ENCODE results near the gene XRCC4.

DNA sequence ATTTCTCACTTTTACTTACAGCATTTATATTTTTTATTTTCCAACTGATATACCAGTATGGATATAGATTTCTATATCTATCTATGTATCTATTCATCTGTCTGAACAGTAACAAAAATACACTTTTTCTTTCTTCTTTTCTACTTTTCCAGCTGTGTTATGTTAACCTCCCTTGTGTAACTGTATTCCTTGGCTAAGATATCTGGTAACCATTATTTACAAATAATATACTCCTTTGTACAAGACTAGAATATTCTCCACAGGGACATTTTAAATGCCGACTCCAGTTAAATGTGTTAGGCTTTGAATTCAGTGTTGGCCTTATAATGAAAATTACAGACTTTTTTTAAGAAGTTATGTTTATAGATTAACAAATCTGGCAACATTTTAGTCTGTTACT is 168.7 kb downstream of the XRCC4 start:
- TF ChIP-seq, protein P1, sequence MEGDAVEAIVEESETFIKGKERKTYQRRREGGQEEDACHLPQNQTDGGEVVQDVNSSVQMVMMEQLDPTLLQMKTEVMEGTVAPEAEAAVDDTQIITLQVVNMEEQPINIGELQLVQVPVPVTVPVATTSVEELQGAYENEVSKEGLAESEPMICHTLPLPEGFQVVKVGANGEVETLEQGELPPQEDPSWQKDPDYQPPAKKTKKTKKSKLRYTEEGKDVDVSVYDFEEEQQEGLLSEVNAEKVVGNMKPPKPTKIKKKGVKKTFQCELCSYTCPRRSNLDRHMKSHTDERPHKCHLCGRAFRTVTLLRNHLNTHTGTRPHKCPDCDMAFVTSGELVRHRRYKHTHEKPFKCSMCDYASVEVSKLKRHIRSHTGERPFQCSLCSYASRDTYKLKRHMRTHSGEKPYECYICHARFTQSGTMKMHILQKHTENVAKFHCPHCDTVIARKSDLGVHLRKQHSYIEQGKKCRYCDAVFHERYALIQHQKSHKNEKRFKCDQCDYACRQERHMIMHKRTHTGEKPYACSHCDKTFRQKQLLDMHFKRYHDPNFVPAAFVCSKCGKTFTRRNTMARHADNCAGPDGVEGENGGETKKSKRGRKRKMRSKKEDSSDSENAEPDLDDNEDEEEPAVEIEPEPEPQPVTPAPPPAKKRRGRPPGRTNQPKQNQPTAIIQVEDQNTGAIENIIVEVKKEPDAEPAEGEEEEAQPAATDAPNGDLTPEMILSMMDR (IDR thresholded peaks at IDR 0.05; ENCODE audit: low read depth, low read length): no peak
- TF ChIP-seq, protein P2, sequence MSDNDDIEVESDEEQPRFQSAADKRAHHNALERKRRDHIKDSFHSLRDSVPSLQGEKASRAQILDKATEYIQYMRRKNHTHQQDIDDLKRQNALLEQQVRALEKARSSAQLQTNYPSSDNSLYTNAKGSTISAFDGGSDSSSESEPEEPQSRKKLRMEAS (IDR thresholded peaks at IDR 0.05; ENCODE audit: low read depth, low read length): no peak
- TF ChIP-seq POLR2A (IDR thresholded peaks at IDR 0.05; ENCODE audit: extremely low read depth, insufficient read length): no peak

Data from NB4 (cell line).